ENCODE measurements around the gene AURKAIP1. TPM values are rescaled to one million over a fixed set of nuclear protein-coding genes. Genes with fewer than 3 reads are reported as not detected.

AURKAIP1 gene
- total and polyA plus RNA-seq, 2 of the 13 experiments (the other 11 are each of a cell fraction or from before 2014, with no cell fraction given), result 69.5 to 175 TPM

GRCh38 chr1:1400576-1401456, 25.8 kb upstream of the AURKAIP1 start (continued):
- TF ChIP-seq LRRFIP1 (CRISPR knock-in tag; conservative IDR thresholded peaks at IDR 0.05) (no peak), ZNF687 (CRISPR knock-in tag; IDR thresholded peaks at IDR 0.05) (peak; percentile 98), PLRG1 (conservative IDR thresholded peaks at IDR 0.05) (no peak), ZBTB39 (CRISPR knock-in tag; IDR thresholded peaks at IDR 0.05) (no peak), ZNF326 (CRISPR knock-in tag; IDR thresholded peaks at IDR 0.05; ENCODE audit: borderline replicate concordance) (0 out of 2 replicates have a peak, but pooled peaks have one; percentile 32), YY1 (IDR thresholded peaks at IDR 0.05; ENCODE audit: insufficient read depth, insufficient replicate concordance, low read depth, low read length) (peak; percentile 74), ZNF264 (CRISPR knock-in tag; IDR thresholded peaks at IDR 0.05) (peak; percentile 96), ZNF639 (CRISPR knock-in tag; conservative IDR thresholded peaks at IDR 0.05) (peak; percentile 87), TCF12 (IDR thresholded peaks at IDR 0.05) (no peak), TCF12 (CRISPR knock-in tag; IDR thresholded peaks at IDR 0.05) (peak; percentile 98), HNRNPL (IDR thresholded peaks at IDR 0.05; ENCODE audit: low read depth, low read length) (peak; percentile 76; the same call in 1 of the 2 replicates), CREB1 (IDR thresholded peaks at IDR 0.05) (peak; percentile 49; the same call in 1 of the 2 replicates), CREB1 (CRISPR knock-in tag; IDR thresholded peaks at IDR 0.05) (no peak), TCF7L2 (IDR thresholded peaks at IDR 0.05; ENCODE audit: low read depth, low read length) (no peak), FOXJ3 (CRISPR knock-in tag; IDR thresholded peaks at IDR 0.05; ENCODE audit: borderline replicate concordance) (peak; percentile 96), ZSCAN31 (CRISPR knock-in tag; IDR thresholded peaks at IDR 0.05; ENCODE audit: low read depth) (peak; percentile 89; the same call in 1 of the 2 replicates)
- TF ChIP-seq, protein P1, sequence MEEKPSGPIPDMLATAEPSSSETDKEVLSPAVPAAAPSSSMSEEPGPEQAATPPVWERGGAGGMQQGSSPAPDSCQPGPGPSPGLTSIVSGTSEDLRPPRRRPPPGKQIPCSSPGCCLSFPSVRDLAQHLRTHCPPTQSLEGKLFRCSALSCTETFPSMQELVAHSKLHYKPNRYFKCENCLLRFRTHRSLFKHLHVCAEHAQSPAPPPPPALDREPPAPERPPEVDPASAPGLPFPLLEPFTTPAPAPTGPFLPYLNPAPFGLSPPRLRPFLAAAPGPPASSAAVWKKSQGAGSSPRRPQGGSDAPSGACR (CRISPR knock-in tag; IDR thresholded peaks at IDR 0.05), result peak; percentile 92
